GM19395 (cell line): ENCODE measurements around the gene ZCCHC7.
A peak's percentile ranks its signal among the peaks of the same experiment; 100 is the strongest.

Source experiments
- ATAC-seq: cut with Tn5 transposase; IDR thresholded peaks from one replicate; pipeline ENCODE4 v1.9.1; 2021; ENCODE audit warnings: mild to moderate bottlenecking, moderate library complexity; ENCODE audit not compliant: unreplicated experiment

Gene ZCCHC7

GRCh38 chr9:37328556-37329227 lies 208.3 kb downstream of the ZCCHC7 start:
- no peak for ATAC-seq

DNA sequence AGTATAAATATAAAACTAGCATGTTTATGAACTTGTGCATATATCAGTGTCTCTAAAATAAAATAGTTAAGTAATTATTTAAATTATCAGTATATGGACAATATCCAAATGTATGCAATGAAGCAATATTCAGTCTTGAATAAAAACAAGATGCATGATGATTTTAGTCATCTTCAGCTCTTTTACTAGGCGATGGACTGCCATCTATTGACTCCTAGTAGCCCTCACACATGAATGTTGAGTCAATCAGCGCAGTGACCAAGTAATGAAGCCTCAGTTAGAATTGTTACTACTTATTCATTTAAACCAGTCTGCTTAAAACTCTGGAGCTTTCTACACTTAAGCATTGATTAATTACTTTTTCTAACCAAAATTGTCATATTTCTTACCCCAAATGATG lies 209.2 kb downstream of the ZCCHC7 start:
- no peak for ATAC-seq

DNA sequence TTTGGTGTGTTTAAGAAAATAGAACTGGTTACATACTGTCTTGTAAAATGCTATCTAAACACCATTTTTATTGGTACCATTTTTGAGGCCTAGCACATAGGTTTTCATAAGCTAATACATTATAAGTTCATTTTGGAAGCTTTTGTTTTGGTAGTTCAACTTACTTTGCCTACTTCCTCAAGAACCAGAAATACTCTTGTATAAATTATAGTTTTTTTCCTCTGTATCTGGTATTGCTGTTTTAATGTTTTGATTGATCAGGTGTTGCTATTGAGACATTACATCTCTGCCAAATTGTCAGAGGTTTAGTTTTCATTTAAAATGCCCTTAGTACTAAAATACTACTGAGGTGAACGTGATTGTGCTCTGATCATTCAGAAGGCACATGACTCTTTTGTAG lies 211.5 kb downstream of the ZCCHC7 start:
- ATAC-seq, result no peak

GRCh38 chr9:37332578-37332977 lies 212.2 kb downstream of the ZCCHC7 start:
- no peak for ATAC-seq

- ATAC-seq, result no peak
These were observed 212.9 kb downstream of the ZCCHC7 start for GRCh38 chr9:37333288-37333687.

DNA sequence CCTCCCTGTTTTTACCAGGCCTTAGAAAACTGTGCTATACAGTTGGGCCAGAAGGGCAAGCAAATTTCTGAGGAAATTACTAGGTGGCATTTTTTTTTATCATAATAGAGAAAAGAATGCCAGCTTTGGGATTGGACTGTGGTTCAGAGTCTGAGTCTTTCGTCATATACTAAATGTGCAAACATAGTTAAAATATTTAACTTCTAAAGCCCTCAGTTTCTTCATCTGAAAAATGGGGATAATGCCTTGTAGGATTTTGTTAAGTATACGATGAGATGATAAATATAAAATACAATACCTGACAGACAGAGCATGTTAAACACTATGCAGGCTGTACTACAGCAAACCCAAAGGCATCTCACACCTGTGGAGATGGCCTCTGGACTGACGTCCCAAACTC lies 214.9 kb downstream of the ZCCHC7 start:
- no peak for ATAC-seq

GRCh38 chr9:37336150-37336549 lies 215.8 kb downstream of the ZCCHC7 start:
- ATAC-seq, result no peak

DNA sequence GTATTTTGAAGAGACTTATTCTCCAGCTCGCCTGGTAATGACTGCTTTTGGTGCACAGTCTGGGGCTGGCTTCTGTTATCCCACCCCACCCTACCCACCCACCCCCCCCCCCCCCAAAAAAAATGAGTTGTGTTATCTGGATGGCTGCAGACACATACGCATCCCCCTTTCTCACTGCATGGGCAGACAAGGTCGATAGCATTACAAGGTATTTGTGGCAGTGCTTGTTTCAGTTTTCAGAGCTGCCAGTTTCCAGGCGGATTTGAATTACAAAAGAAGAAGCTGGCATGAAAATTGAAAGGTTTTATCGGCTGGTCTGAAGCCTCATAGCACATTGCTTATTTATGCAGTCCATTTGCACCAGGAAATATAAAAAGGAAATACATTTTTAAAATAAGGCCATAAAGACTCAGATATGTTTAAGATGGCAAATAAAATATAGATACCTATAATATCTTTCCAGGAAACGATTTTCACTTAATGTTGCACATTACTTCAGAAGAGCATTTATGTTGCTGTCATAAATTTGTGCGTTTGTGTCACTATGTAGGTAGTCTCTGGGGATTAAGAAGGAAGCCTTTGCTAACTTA lies 217.0 kb downstream of the ZCCHC7 start:
- ATAC-seq, result no peak

DNA sequence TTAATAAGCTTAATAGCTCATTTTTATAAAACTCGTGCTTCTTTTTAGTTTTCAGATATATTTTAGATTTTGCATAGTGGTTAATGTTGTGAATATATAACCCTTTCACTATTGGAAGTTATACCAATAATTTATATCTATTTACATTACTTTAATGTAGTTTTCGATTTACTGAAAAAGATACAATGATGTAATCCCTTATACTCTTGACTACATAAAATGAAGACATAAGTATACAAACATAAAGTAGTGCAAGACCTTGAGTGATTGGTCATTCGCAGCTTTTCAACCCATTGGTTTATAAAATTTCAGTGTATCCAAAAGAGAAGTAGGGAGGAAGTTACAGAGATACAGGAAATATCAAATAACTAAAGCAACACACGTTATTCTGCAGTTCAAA lies 217.8 kb downstream of the ZCCHC7 start:
- ATAC-seq, result no peak

- no peak for ATAC-seq
These were observed 219.5 kb downstream of the ZCCHC7 start for GRCh38 chr9:37339923-37340322.

GRCh38 chr9:37340961-37341360 lies 220.6 kb downstream of the ZCCHC7 start:
- no peak for ATAC-seq

GRCh38 chr9:37341704-37342103 lies 221.3 kb downstream of the ZCCHC7 start:
- ATAC-seq, result no peak

GRCh38 chr9:37342493-37342892 lies 222.1 kb downstream of the ZCCHC7 start:
- ATAC-seq, result no peak

DNA sequence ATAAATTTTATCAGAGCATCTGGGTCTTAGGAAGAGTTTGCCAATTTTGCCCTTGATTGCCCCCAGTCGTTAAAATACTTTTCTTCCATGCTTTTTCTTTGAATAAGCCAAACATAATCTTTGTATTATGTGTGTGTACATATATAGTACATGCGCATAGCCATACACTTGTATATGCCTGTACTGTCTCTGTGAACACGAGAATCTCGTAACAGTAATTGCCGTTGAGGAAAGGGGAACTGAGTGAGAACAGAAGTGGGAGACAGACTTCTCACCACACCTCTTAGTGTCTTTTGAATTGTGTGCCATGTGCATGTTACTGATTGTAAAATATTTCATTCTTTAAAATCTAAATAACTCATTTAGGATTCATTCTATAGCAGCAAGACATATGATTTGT lies 222.5 kb downstream of the ZCCHC7 start:
- ATAC-seq, result peak; percentile 61

DNA sequence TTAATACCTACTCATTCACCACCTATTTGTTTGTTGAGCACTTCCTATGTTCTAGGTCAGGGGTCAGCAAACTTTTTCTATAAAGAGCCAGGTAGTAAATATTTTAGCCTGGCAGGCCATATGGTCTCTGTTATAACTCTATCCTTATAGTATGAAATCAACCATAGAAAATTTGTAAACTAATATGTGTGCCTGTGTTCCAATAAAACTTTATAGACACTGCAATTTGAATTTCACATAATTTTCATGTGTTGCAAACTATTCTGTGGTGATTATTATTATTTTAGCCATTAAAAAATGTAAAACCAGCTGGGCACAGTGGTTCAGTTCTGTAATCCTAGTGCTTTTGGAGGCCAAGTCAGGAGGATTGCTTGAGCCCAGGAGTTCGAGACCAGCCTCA lies 223.3 kb downstream of the ZCCHC7 start:
- no peak for ATAC-seq

DNA sequence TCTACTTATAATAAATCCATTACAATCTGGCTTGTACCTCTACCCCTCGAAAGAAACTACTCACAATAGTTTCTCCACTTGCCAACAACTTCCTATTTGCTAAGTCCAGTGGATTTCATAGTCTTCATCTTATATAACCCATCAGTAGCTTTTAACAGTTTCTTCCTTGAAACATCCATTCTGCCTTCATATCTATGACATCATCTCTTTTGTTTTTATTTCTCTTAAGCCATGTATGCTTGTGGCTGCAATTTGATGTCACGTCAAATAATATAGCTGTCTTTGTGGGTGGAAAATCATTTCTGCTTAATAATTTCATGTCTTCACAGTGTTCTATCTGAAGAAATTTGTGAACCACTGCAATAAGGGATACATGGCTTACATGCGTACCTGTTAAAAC lies 224.7 kb downstream of the ZCCHC7 start:
- no peak for ATAC-seq

- ATAC-seq, result no peak
These were observed 228.5 kb downstream of the ZCCHC7 start for GRCh38 chr9:37348917-37349316.

DNA sequence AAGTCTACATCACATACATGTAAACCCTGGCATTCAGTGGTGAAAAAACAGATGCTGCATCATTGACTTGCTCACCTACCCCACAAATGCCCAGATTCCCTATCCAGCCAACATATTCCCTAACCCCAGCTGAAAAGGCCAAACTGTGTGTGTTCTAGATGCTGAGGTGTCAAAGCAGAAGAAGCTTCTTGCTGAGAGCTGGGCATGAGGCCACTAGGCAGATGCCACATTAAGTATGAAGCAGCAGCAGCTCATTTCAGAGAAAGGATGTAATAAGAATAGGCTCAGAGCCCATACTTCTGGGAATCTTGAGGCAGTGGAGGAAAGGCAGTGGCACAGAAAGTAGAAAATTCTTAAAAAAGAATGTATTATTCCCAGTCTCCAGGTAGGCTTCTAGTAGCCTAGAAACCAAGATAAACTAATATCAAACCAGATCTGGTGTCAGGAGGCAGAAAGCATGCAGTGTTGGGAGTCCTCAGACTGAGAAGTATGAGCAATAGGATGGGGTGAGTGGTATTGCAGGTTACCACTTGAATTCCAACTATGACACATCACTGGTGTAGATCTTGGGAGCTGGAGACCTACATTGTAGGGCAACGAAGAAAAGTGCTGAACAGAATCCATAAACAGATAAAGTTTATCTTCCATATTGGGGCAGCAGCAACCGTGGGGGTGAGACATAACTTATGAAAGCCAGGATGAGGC lies 230.3 kb downstream of the ZCCHC7 start:
- ATAC-seq, result no peak

- no peak for ATAC-seq
These were observed 233.4 kb downstream of the ZCCHC7 start for GRCh38 chr9:37353791-37354190.

DNA sequence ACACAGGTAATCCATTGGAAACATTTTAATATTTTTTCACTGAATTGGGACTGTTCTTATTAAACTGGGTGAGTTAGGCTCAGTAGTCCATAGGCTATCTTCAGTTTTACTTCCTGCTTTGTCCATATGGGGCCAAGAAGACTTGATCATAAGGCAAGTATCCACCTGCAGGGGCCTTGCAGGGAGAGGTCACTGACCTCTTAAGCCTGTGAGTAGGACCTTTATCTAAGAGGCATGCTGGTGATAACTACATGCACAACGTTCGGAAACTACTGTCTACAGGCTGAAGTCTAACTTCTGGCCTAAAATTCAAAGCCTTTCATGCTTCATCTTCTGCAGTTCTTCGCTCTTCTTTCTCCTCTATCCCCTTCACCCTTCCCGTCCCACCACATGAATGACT lies 242.1 kb downstream of the ZCCHC7 start:
- no peak for ATAC-seq

DNA sequence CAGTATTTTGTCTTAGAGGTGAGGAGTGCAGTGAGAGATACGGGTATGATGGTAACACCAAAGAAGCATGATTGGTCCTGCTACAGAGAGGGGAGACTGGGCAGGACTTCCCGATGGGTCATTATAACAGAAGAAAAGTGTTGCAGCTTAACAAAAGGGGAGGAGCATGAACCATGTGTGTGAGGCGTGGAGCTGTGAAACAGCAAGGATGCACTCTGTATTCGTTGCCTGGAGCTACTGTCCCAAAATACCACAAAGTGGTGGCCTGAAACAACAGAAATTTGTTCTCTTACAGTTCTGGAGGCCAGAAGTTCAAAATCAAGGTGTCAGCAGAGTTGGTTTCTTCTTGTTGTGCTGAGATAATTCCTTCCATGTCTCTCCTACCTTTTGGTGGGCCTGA lies 242.8 kb downstream of the ZCCHC7 start:
- no peak for ATAC-seq

DNA sequence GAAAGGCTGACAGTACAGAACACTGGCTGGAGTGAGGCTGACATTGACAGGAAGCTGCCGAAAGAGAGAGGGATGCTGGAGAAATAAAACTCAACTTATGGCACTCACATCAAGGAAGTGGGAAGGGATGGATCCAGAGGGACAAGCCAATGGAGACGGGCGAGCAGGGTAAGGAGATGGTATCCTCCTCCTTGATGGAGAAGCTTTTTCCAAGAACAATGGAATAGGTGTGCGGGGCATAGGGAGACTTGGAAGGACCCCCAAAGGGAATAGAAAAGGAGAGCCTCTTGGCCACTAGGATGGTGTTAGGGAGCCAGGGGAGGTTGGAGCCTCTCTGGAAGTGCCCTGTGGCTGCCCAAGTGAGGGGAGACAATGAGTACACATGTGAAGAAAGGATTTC lies 243.8 kb downstream of the ZCCHC7 start:
- ATAC-seq, result no peak
